ENCODE data around the gene MYADML2. TPM values are rescaled to one million over a fixed set of nuclear protein-coding genes. Genes with fewer than 3 reads are reported as not detected.

Gene MYADML2
- total and polyA plus RNA-seq, 2 experiments from 2014 or later = 0.70 to 1.7 TPM

DNA sequence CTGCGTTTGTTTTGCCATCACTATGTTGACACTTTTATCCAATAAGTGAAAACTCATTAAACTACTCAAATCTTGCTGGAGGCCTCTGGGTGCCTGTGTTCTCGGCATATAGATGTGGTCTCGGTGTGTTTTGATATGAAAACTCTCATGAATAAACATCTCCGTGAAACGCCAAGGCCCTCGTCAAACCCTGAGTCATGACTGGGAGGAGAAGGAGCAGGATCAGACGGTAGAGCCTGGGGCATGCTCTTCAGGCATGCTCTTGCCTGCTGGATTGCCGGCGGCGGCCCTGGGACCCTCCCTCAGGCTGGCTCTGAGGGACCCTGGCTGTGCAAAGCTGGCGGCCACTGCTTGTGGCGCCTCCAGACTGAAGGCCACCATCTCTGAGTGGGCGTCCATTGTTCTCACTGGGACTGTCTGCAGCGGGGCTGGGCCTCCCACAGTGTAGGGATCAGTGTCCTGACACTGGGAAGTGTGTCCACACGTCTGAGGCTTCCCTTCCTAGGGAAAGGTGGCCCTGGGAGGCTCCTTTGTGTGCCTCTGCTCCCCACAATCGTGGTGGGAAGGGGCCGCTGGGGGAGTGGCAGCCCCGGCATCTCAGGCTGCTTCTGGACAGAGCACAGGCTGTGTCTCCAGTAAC, 46.7 kb downstream of the MYADML2 start (continued):
- TF ChIP-seq, protein P1, sequence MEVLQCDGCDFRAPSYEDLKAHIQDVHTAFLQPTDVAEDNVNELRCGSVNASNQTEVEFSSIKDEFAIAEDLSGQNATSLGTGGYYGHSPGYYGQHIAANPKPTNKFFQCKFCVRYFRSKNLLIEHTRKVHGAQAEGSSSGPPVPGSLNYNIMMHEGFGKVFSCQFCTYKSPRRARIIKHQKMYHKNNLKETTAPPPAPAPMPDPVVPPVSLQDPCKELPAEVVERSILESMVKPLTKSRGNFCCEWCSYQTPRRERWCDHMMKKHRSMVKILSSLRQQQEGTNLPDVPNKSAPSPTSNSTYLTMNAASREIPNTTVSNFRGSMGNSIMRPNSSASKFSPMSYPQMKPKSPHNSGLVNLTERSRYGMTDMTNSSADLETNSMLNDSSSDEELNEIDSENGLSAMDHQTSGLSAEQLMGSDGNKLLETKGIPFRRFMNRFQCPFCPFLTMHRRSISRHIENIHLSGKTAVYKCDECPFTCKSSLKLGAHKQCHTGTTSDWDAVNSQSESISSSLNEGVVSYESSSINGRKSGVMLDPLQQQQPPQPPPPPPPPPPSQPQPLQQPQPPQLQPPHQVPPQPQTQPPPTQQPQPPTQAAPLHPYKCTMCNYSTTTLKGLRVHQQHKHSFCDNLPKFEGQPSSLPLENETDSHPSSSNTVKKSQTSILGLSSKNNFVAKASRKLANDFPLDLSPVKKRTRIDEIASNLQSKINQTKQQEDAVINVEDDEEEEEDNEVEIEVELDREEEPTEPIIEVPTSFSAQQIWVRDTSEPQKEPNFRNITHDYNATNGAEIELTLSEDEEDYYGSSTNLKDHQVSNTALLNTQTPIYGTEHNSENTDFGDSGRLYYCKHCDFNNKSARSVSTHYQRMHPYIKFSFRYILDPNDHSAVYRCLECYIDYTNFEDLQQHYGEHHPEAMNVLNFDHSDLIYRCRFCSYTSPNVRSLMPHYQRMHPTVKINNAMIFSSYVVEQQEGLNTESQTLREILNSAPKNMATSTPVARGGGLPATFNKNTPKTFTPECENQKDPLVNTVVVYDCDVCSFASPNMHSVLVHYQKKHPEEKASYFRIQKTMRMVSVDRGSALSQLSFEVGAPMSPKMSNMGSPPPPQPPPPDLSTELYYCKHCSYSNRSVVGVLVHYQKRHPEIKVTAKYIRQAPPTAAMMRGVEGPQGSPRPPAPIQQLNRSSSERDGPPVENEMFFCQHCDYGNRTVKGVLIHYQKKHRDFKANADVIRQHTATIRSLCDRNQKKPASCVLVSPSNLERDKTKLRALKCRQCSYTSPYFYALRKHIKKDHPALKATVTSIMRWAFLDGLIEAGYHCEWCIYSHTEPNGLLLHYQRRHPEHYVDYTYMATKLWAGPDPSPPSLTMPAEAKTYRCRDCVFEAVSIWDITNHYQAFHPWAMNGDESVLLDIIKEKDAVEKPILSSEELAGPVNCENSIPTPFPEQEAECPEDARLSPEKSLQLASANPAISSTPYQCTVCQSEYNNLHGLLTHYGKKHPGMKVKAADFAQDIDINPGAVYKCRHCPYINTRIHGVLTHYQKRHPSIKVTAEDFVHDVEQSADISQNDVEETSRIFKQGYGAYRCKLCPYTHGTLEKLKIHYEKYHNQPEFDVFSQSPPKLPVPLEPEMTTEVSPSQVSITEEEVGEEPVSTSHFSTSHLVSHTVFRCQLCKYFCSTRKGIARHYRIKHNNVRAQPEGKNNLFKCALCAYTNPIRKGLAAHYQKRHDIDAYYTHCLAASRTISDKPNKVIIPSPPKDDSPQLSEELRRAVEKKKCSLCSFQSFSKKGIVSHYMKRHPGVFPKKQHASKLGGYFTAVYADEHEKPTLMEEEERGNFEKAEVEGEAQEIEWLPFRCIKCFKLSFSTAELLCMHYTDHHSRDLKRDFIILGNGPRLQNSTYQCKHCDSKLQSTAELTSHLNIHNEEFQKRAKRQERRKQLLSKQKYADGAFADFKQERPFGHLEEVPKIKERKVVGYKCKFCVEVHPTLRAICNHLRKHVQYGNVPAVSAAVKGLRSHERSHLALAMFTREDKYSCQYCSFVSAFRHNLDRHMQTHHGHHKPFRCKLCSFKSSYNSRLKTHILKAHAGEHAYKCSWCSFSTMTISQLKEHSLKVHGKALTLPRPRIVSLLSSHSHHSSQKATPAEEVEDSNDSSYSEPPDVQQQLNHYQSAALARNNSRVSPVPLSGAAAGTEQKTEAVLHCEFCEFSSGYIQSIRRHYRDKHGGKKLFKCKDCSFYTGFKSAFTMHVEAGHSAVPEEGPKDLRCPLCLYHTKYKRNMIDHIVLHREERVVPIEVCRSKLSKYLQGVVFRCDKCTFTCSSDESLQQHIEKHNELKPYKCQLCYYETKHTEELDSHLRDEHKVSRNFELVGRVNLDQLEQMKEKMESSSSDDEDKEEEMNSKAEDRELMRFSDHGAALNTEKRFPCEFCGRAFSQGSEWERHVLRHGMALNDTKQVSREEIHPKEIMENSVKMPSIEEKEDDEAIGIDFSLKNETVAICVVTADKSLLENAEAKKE (CRISPR knock-in tag; IDR thresholded peaks at IDR 0.05) = no peak
- TF ChIP-seq ZNF331 (CRISPR knock-in tag; IDR thresholded peaks at IDR 0.05; ENCODE audit: low read depth) (no peak), EZH2phosphoT487 (IDR thresholded peaks at IDR 0.05; ENCODE audit: unreplicated experiment) (no peak)

DNA sequence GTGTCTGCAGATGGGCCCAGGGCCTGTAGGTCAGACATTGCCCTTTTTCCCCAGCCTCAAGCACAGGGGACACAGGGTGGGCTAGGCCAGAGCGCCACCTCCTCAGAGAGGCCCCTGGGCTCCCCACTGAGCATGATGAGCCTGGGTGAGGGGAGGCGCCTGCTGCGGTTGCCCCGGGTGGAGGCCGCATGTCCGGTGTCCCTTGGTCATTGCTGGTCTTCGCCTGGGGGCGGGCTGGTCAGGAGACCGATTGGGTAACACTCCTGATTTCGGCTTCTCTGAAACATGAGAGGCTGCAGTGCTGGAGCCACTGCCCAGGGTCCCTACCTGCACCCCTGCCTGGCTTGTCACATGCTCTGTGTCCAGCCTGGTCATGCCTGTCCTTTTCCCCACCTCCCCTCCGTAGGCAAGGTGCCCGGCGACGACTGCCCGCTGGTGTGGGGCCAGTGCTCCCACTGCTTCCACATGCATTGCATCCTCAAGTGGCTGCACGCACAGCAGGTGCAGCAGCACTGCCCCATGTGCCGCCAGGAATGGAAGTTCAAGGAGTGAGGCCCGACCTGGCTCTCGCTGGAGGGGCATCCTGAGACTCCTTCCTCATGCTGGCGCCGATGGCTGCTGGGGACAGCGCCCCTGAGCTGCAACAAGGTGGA, 47.4 kb downstream of the MYADML2 start:
- Mint-ChIP-seq H3K27ac (no peak overlapping the region), H3K36me3 (ENCODE audit: low read depth) (peaks cover 38% of the 10 kb centered on the region), H3K9me3 (no peaks in the 10 kb centered on the region), H3K27me3 (ENCODE audit: insufficient read depth, low read depth, poor library complexity) (peaks cover 26% of the 10 kb centered on the region), H3K4me1 (peaks cover 3% of the 10 kb centered on the region; the same call in 2 of the 3 replicates), H3K4me3 (no peak overlapping the region)
- Histone ChIP-seq H3K27ac (ENCODE audit: low read depth) (no peak overlapping the region), H3K27me3 (ENCODE audit: insufficient read depth) (peaks cover 18% of the 10 kb centered on the region), H2AFZ (no peak overlapping the region), H3K4me3 (no peak overlapping the region), H3K36me3 (ENCODE audit: insufficient read depth) (peaks cover 26% of the 10 kb centered on the region; the same call in 1 of the 2 replicates), H3K9me2 (ENCODE audit: insufficient read depth) (no peaks in the 10 kb centered on the region), H3K79me2 (replicated peaks; ENCODE audit: insufficient read depth) (no peaks in the 10 kb centered on the region; the same call in 1 of the 2 replicates), H3K4me1 (ENCODE audit: insufficient read depth) (no peaks in the 10 kb centered on the region; the same call in 1 of the 2 replicates), H4K20me1 (replicated peaks; ENCODE audit: insufficient read depth) (0 out of 2 replicates have a peak, but pooled peaks cover 7% of the 10 kb centered on the region), H3K4me2 (no peak overlapping the region), H3F3A (replicated peaks; ENCODE audit: low read depth) (peaks cover 15% of the 10 kb centered on the region)
- DNase-seq (ENCODE audit: low spot score) = no peak
- no peak for ATAC-seq
- no peak for TF ChIP-seq ZNF331 (CRISPR knock-in tag; IDR thresholded peaks at IDR 0.05; ENCODE audit: low read depth)
- no peak for TF ChIP-seq STAT1 (IDR thresholded peaks at IDR 0.05; ENCODE audit: unreplicated experiment)
- TF ChIP-seq, protein P1 (CRISPR knock-in tag; IDR thresholded peaks at IDR 0.05) = no peak
- TF ChIP-seq, protein P2, sequence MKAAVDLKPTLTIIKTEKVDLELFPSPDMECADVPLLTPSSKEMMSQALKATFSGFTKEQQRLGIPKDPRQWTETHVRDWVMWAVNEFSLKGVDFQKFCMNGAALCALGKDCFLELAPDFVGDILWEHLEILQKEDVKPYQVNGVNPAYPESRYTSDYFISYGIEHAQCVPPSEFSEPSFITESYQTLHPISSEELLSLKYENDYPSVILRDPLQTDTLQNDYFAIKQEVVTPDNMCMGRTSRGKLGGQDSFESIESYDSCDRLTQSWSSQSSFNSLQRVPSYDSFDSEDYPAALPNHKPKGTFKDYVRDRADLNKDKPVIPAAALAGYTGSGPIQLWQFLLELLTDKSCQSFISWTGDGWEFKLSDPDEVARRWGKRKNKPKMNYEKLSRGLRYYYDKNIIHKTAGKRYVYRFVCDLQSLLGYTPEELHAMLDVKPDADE (IDR thresholded peaks at IDR 0.05) = no peak
- TF ChIP-seq JUNB (IDR thresholded peaks at IDR 0.05; ENCODE audit: unreplicated experiment) = no peak
- no peak for TF ChIP-seq POLR2AphosphoS5 (IDR thresholded peaks at IDR 0.05; ENCODE audit: low read depth)

Data from GM23338 (cell line).